Panc1 (cell line): Measurements from ENCODE around the gene ASPSCR1.

Source experiments
- SIN3A ChIP-seq: IDR thresholded peaks from 2 replicates; pipeline ENCODE4 v1.6.1; 2012; ENCODE audit warnings: low read depth, mild to moderate bottlenecking, low read length, moderate library complexity, borderline replicate concordance; ENCODE audit not compliant: insufficient read depth
- TCF7L2 ChIP-seq: IDR thresholded peaks from 2 replicates; pipeline ENCODE4 v1.6.1; 2011; ENCODE audit warnings: mild to moderate bottlenecking, low read depth, low read length, inconsistent platforms
- TF ChIP-seq, protein P1 (sequence below): fragments of 450-650 bp; IDR thresholded peaks from 2 replicates; pipeline ENCODE4 v1.5.1; 2017; ENCODE audit warnings: mild to moderate bottlenecking
- TF ChIP-seq, protein P2 (sequence below), 2 experiments: IDR thresholded peaks; 2 replicates each; pipeline ENCODE4 v1.6.1; 2011 to 2012; ENCODE audit warnings: low read depth in 2 of 2, control low read depth in 1 of 2, low read length in 1 of 2, mild to moderate bottlenecking in 1 of 2, moderate library complexity in 1 of 2; ENCODE audit not compliant: insufficient read depth in 1 of 2

DNA sequence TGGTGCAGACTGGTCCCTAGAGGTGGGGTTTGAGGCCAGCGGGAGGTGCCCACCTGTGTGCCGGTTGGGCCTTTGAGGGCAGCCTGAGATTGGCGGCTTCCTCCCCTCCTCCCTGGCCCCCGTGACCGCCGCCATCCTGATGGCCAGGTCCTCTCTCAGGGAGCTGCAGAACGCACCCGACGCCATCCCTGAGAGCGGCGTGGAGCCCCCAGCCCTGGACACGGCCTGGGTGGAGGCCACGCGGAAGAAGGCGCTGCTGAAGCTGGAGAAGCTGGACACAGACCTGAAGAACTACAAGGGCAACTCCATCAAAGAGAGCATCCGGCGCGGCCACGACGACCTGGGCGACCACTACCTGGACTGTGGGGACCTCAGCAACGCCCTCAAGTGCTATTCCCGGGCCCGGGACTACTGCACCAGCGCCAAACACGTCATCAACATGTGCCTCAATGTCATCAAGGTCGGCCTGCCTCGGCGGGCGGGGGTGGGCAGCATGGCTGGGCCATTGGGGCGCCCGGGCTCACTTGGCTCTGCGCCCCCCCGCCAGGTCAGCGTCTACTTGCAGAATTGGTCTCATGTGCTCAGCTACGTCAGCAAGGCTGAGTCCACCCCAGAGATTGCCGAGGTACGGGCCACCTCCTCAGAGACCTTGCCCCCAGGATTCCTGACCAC is 77.1 kb downstream of the ASPSCR1 start:
- TF ChIP-seq, protein P1, sequence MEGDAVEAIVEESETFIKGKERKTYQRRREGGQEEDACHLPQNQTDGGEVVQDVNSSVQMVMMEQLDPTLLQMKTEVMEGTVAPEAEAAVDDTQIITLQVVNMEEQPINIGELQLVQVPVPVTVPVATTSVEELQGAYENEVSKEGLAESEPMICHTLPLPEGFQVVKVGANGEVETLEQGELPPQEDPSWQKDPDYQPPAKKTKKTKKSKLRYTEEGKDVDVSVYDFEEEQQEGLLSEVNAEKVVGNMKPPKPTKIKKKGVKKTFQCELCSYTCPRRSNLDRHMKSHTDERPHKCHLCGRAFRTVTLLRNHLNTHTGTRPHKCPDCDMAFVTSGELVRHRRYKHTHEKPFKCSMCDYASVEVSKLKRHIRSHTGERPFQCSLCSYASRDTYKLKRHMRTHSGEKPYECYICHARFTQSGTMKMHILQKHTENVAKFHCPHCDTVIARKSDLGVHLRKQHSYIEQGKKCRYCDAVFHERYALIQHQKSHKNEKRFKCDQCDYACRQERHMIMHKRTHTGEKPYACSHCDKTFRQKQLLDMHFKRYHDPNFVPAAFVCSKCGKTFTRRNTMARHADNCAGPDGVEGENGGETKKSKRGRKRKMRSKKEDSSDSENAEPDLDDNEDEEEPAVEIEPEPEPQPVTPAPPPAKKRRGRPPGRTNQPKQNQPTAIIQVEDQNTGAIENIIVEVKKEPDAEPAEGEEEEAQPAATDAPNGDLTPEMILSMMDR = no peak
- TF ChIP-seq SIN3A (no peak), TCF7L2 (no peak)
- TF ChIP-seq, protein P2, sequence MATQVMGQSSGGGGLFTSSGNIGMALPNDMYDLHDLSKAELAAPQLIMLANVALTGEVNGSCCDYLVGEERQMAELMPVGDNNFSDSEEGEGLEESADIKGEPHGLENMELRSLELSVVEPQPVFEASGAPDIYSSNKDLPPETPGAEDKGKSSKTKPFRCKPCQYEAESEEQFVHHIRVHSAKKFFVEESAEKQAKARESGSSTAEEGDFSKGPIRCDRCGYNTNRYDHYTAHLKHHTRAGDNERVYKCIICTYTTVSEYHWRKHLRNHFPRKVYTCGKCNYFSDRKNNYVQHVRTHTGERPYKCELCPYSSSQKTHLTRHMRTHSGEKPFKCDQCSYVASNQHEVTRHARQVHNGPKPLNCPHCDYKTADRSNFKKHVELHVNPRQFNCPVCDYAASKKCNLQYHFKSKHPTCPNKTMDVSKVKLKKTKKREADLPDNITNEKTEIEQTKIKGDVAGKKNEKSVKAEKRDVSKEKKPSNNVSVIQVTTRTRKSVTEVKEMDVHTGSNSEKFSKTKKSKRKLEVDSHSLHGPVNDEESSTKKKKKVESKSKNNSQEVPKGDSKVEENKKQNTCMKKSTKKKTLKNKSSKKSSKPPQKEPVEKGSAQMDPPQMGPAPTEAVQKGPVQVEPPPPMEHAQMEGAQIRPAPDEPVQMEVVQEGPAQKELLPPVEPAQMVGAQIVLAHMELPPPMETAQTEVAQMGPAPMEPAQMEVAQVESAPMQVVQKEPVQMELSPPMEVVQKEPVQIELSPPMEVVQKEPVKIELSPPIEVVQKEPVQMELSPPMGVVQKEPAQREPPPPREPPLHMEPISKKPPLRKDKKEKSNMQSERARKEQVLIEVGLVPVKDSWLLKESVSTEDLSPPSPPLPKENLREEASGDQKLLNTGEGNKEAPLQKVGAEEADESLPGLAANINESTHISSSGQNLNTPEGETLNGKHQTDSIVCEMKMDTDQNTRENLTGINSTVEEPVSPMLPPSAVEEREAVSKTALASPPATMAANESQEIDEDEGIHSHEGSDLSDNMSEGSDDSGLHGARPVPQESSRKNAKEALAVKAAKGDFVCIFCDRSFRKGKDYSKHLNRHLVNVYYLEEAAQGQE (IDR thresholded peaks at IDR 0.05; ENCODE audit: insufficient read depth in 1 of 2, low read depth in 2 of 2, low read length in 1 of 2) = no peak
